A673 (cell line): Measurements from ENCODE around the gene ICOS. TPM values are rescaled to one million over a fixed set of nuclear protein-coding genes. Genes with fewer than 3 reads are reported as not detected.

Source experiments
- BruUV-seq: library from RNA; stranded (reverse); fragments of 400-500 nt; replicated peaks from 2 replicates; lab custom pipeline; 2021; lab: Mats Ljungman, UMichigan
- CTCF ChIA-PET: fragments of 300-600 bp; sonication (Branson Sonifier 250); formaldehyde crosslinking; loops from one replicate; lab custom pipeline; 2022; ENCODE audit warnings: antibody characterized with exemption; lab: Charles Lee
- POLR2A ChIA-PET: fragments of 300-600 bp; sonication (Branson Sonifier 250); formaldehyde crosslinking; loops from one replicate; lab custom pipeline; 2022; ENCODE audit warnings: antibody characterized with exemption; ENCODE audit not compliant: low non-redundant PET; lab: Charles Lee
- DNase-seq: peaks from one replicate; pipeline ENCODE4 v3.0.0-alpha.2; 2015; ENCODE audit warnings: low spot score
- H3K27ac ChIP-seq: fragments of 200-600 bp; sonication (generic); 2 replicates; pipeline ENCODE4 v1.5.1; 2016; ENCODE audit warnings: mixed run types, low read depth, mild to moderate bottlenecking, mixed read lengths, antibody characterized with exemption, low read length; ENCODE audit not compliant: poor library complexity, severe bottlenecking
- H3K27me3 ChIP-seq: fragments of 200-600 bp; sonication (generic); replicated peaks from 2 replicates; pipeline ENCODE4 v1.6.1; 2017; ENCODE audit warnings: mixed run types, low read depth, mild to moderate bottlenecking, mixed read lengths, antibody characterized with exemption, low read length; ENCODE audit not compliant: insufficient read depth, poor library complexity
- H3K36me3 ChIP-seq: fragments of 200-600 bp; sonication (generic); 2 replicates; pipeline ENCODE4 v1.6.1; 2016; ENCODE audit warnings: mixed run types, mild to moderate bottlenecking, mixed read lengths, antibody characterized with exemption, low read length; ENCODE audit not compliant: insufficient read depth, poor library complexity, severe bottlenecking
- H3K4me1 ChIP-seq: fragments of 200-600 bp; sonication (generic); 2 replicates; pipeline ENCODE4 v1.6.1; 2017; ENCODE audit warnings: mixed run types, mild to moderate bottlenecking, mixed read lengths, antibody characterized with exemption, low read length; ENCODE audit not compliant: insufficient read depth, poor library complexity, severe bottlenecking
- H3K4me3 ChIP-seq: fragments of 200-600 bp; sonication (generic); 2 replicates; pipeline ENCODE4 v1.5.1; 2016; ENCODE audit warnings: low read depth, mixed run types, mild to moderate bottlenecking, mixed read lengths, low read length; ENCODE audit not compliant: poor library complexity, severe bottlenecking
- H3K9me3 ChIP-seq: fragments of 200-600 bp; sonication (generic); 2 replicates; pipeline ENCODE4 v1.6.1; 2016; ENCODE audit warnings: mixed run types, low read depth, mild to moderate bottlenecking, mixed read lengths, antibody characterized with exemption, low read length; ENCODE audit not compliant: poor library complexity, severe bottlenecking
- EZH2 ChIP-seq: fragments of 200-600 bp; sonication (generic); IDR thresholded peaks from 2 replicates; pipeline ENCODE4 v1.6.1; 2017; ENCODE audit warnings: borderline replicate concordance, low read depth, mild to moderate bottlenecking, mixed read lengths, antibody characterized with exemption, low read length; ENCODE audit not compliant: poor library complexity, severe bottlenecking
- intact Hi-C: fragments of 100-400 bp; cut with micrococcal nuclease; formaldehyde crosslinking; loops from one replicate; pipeline ENCODE4 v1.10.0; 2022; ENCODE audit not compliant: unreplicated experiment
- total RNA-seq: library from RNA; stranded (reverse); gene quantifications from 2 replicates; pipeline ENCODE4 v1.2.3, GENCODE V29; 2021
- TF ChIP-seq, protein P1 (sequence below): fragments of 300-800, 200-600 bp; sonication (generic); conservative IDR thresholded peaks from 2 replicates; pipeline ENCODE4 v1.5.1; 2017; ENCODE audit warnings: low read depth, mild to moderate bottlenecking, antibody characterized with exemption, low read length, moderate library complexity, mixed read lengths

Gene ICOS
- total RNA-seq, 1 experiment from 2014 or later = not detected

- intact Hi-C loops = no loop called here
- ChIA-PET POLR2A (no interaction called here), CTCF (no interaction called here)
- H3K27ac ChIP-seq = no peak overlapping the region
- no peaks in the 10 kb centered on the region for H3K9me3 ChIP-seq
- no peak for DNase-seq
- H3K4me1 ChIP-seq = no peaks in the 10 kb centered on the region
- no peaks in the 10 kb centered on the region for H3K27me3 ChIP-seq
- H3K36me3 ChIP-seq = no peaks in the 10 kb centered on the region
- no peak for TF ChIP-seq EZH2
- TF ChIP-seq, protein P1, sequence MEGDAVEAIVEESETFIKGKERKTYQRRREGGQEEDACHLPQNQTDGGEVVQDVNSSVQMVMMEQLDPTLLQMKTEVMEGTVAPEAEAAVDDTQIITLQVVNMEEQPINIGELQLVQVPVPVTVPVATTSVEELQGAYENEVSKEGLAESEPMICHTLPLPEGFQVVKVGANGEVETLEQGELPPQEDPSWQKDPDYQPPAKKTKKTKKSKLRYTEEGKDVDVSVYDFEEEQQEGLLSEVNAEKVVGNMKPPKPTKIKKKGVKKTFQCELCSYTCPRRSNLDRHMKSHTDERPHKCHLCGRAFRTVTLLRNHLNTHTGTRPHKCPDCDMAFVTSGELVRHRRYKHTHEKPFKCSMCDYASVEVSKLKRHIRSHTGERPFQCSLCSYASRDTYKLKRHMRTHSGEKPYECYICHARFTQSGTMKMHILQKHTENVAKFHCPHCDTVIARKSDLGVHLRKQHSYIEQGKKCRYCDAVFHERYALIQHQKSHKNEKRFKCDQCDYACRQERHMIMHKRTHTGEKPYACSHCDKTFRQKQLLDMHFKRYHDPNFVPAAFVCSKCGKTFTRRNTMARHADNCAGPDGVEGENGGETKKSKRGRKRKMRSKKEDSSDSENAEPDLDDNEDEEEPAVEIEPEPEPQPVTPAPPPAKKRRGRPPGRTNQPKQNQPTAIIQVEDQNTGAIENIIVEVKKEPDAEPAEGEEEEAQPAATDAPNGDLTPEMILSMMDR = no peak
- BruUV-seq = no TSS peak
- H3K4me3 ChIP-seq = no peak overlapping the region
Measured at GRCh38 chr2:203988500-203989260, 52.1 kb downstream of the ICOS start.

DNA sequence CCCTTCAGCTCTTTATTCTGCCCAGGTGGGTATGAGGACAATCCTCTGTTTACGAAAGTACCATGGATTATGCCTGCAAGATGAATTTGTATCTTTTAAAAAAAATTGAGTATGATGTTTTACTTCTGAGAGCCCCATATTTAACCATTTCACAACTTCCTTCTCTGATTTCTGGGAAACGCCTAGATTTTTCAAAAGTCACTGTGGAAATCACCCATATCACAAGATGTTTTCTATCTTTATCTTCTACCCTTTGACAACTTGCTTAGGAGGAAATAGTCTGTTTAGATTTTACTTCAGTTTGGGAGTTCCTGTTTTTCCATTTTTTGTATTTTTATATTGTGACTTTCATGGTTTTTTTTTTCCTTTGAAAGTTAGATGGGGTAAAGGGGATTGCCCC, 53.0 kb downstream of the ICOS start:
- CTCF ChIA-PET = no interaction called here
- TF ChIP-seq, protein P1 = no peak
- no peak for TF ChIP-seq EZH2
- Histone ChIP-seq H3K27ac (no peak overlapping the region), H3K9me3 (no peaks in the 10 kb centered on the region), H3K4me3 (no peak overlapping the region), H3K4me1 (no peaks in the 10 kb centered on the region), H3K36me3 (no peaks in the 10 kb centered on the region), H3K27me3 (no peaks in the 10 kb centered on the region)
- no peak for DNase-seq
- intact Hi-C loops = no loop called here
- no TSS peak for BruUV-seq
- POLR2A ChIA-PET = no interaction called here

DNA sequence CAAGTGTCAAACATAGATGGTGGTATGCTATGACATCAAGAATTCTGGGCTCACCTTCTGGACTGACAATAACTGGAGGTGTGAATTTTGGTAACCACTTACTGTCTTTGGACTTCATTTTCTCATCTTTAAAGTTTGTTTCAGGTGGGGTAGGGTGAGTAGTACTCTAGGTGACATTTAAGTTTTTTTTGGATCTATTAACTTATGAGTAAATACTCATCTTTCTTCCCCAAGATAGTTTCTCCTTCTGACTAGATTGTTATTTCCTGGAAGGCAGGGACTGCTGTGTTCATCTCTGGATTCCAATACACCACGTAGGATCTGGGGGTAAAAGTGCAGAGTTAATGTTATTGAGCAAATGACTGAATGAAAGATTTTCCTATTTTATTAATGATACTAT, 55.9 kb downstream of the ICOS start:
- ChIA-PET CTCF (no interaction called here), POLR2A (no interaction called here)
- intact Hi-C loops = no loop called here
- no peak overlapping the region for H3K27ac ChIP-seq
- H3K4me1 ChIP-seq = no peaks in the 10 kb centered on the region
- no peaks in the 10 kb centered on the region for H3K27me3 ChIP-seq
- H3K4me3 ChIP-seq = no peak overlapping the region
- no peaks in the 10 kb centered on the region for H3K9me3 ChIP-seq
- BruUV-seq = no TSS peak
- no peak for DNase-seq
- TF ChIP-seq EZH2 = no peak
- TF ChIP-seq, protein P1 = no peak
- H3K36me3 ChIP-seq = no peaks in the 10 kb centered on the region
